ENCODE results near the gene CXXC4. TPM values are rescaled to one million over a fixed set of nuclear protein-coding genes. Genes with fewer than 3 reads are reported as not detected.

The CXXC4 gene
- total RNA-seq, 1 donor from 2014 or later = not detected

GRCh38 chr4:104425948-104426347 is 68.7 kb downstream of the CXXC4 start:
- Mint-ChIP-seq H3K9me3 (no peaks in the 10 kb centered on the region), H3K27ac (no peak overlapping the region), H3K4me3 (ENCODE audit: low read depth) (no peak overlapping the region), H3K27me3 (ENCODE audit: low read depth) (no peaks in the 10 kb centered on the region), H3K36me3 (ENCODE audit: low read depth) (no peaks in the 10 kb centered on the region), H3K4me1 (ENCODE audit: low read depth) (no peaks in the 10 kb centered on the region)
- intact Hi-C loops (cut with micrococcal nuclease) = no loop called here
- DNase-seq (ENCODE audit: low spot score) = no peak

GRCh38 chr4:104424989-104425388 is 69.7 kb downstream of the CXXC4 start:
- Mint-ChIP-seq H3K4me1 (ENCODE audit: low read depth) (no peaks in the 10 kb centered on the region), H3K4me3 (ENCODE audit: low read depth) (no peak overlapping the region), H3K36me3 (ENCODE audit: low read depth) (no peaks in the 10 kb centered on the region), H3K9me3 (no peaks in the 10 kb centered on the region), H3K27me3 (ENCODE audit: low read depth) (no peaks in the 10 kb centered on the region), H3K27ac (no peak overlapping the region)
- intact Hi-C loops (cut with micrococcal nuclease) = no loop called here
- DNase-seq (ENCODE audit: low spot score) = no peak

GRCh38 chr4:104424475-104424941 is 70.2 kb downstream of the CXXC4 start:
- Mint-ChIP-seq H3K4me1 (ENCODE audit: low read depth) (no peaks in the 10 kb centered on the region), H3K9me3 (no peaks in the 10 kb centered on the region), H3K27me3 (ENCODE audit: low read depth) (no peaks in the 10 kb centered on the region), H3K36me3 (ENCODE audit: low read depth) (no peaks in the 10 kb centered on the region), H3K4me3 (ENCODE audit: low read depth) (no peak overlapping the region), H3K27ac (no peak overlapping the region)
- intact Hi-C loops (cut with micrococcal nuclease) = no loop called here
- no peak for DNase-seq (ENCODE audit: low spot score)

- no peak for DNase-seq (ENCODE audit: low spot score)
- Mint-ChIP-seq H3K27me3 (ENCODE audit: low read depth) (no peaks in the 10 kb centered on the region), H3K4me1 (ENCODE audit: low read depth) (no peaks in the 10 kb centered on the region), H3K36me3 (ENCODE audit: low read depth) (no peaks in the 10 kb centered on the region), H3K27ac (no peak overlapping the region), H3K4me3 (ENCODE audit: low read depth) (no peak overlapping the region), H3K9me3 (no peaks in the 10 kb centered on the region)
- intact Hi-C loops (cut with micrococcal nuclease) = no loop called here
These were observed 73.1 kb downstream of the CXXC4 start for GRCh38 chr4:104421566-104421965.

GRCh38 chr4:104420766-104421165 is 73.9 kb downstream of the CXXC4 start:
- Mint-ChIP-seq H3K36me3 (ENCODE audit: low read depth) (no peaks in the 10 kb centered on the region), H3K27me3 (ENCODE audit: low read depth) (no peaks in the 10 kb centered on the region), H3K27ac (no peak overlapping the region), H3K4me1 (ENCODE audit: low read depth) (no peaks in the 10 kb centered on the region), H3K9me3 (no peaks in the 10 kb centered on the region), H3K4me3 (ENCODE audit: low read depth) (no peak overlapping the region)
- intact Hi-C loops (cut with micrococcal nuclease) = no loop called here
- no peak for DNase-seq (ENCODE audit: low spot score)

All from activated T-helper 2 cell treated with anti-CD3 and anti-CD28 coated beads, Interferon-gamma antibody, Interleukin-2, Interleukin-4, amounts not matched to agents 10 μg/mL and 5 μg/mL and 100 μg/mL, durations not matched to agents 14 hours and 24 hours and 36 hours (primary cell).